LHCN-M2 (cell line): Measurements from ENCODE around the gene ALG3. TPM values are rescaled to one million over a fixed set of nuclear protein-coding genes. Genes with fewer than 3 reads are reported as not detected.
A peak's percentile ranks its signal among the peaks of the same experiment; 100 is the strongest.

Source experiments
- DNase-seq: peaks from one replicate; pipeline ENCODE4 v3.0.0-alpha.2; 2012; ENCODE audit warnings: low read depth
- total RNA-seq: library from RNA; depleted of rRNA; stranded (reverse); fragments of >200 nt; gene quantifications from 2 replicates; pipeline ENCODE4 v1.2.3, GENCODE V29; 2014

Gene ALG3
- total RNA-seq, 1 experiment from 2014 or later: 77.7 TPM

GRCh38 chr3:184259878-184260723 lies 11.3 kb upstream of the ALG3 start:
- no peak for DNase-seq

GRCh38 chr3:184259396-184259877 lies 10.7 kb upstream of the ALG3 start:
- DNase-seq: no peak

GRCh38 chr3:184258926-184259325 lies 10.2 kb upstream of the ALG3 start:
- DNase-seq: no peak

- no peak for DNase-seq
Observed at GRCh38 chr3:184257083-184257915, 8.5 kb upstream of the ALG3 start.

- DNase-seq: no peak
Observed at GRCh38 chr3:184255291-184256039, 6.7 kb upstream of the ALG3 start.

GRCh38 chr3:184250167-184250828 lies 1.5 kb upstream of the ALG3 start:
- peak; percentile 87 for DNase-seq

GRCh38 chr3:184249412-184250166 lies 827 bp upstream of the ALG3 start, which contains the start of gene EEF1AKMT4:
EEF1AKMT4 (plus strand) TSS chr3:184249672; CDS start chr3:184249695, 23 bp downstream.
- DNase-seq: peak; percentile 97

GRCh38 chr3:184242297-184242685 lies 6.5 kb downstream of the ALG3 start:
- DNase-seq: no peak

GRCh38 chr3:184241447-184242296 lies 7.1 kb downstream of the ALG3 start:
- DNase-seq: no peak

- DNase-seq: no peak
Observed at GRCh38 chr3:184241141-184241446, 7.7 kb downstream of the ALG3 start.

GRCh38 chr3:184240384-184241140 lies 8.2 kb downstream of the ALG3 start:
- peak; percentile 51 for DNase-seq

- DNase-seq: no peak
Observed at GRCh38 chr3:184239708-184240107, 9.1 kb downstream of the ALG3 start.

- no peak for DNase-seq
Observed at GRCh38 chr3:184239221-184239620, 9.5 kb downstream of the ALG3 start.

- DNase-seq: no peak
Observed at GRCh38 chr3:184238246-184238818, 10.4 kb downstream of the ALG3 start.

- no peak for DNase-seq
Observed at GRCh38 chr3:184237807-184238206, 11.0 kb downstream of the ALG3 start.

GRCh38 chr3:184237211-184237610 lies 11.6 kb downstream of the ALG3 start:
- DNase-seq: no peak

- no peak for DNase-seq
Observed at GRCh38 chr3:184236636-184237035, 12.1 kb downstream of the ALG3 start.

GRCh38 chr3:184236033-184236410 lies 12.7 kb downstream of the ALG3 start:
- no peak for DNase-seq
